Measurements from ENCODE around the gene KLHL6.
"Not testable (repeated sequence)": the region's sequence is repeated elsewhere in the genome, so short reads cannot be mapped to it uniquely, and the experiment has no call there.

The KLHL6 gene

DNA sequence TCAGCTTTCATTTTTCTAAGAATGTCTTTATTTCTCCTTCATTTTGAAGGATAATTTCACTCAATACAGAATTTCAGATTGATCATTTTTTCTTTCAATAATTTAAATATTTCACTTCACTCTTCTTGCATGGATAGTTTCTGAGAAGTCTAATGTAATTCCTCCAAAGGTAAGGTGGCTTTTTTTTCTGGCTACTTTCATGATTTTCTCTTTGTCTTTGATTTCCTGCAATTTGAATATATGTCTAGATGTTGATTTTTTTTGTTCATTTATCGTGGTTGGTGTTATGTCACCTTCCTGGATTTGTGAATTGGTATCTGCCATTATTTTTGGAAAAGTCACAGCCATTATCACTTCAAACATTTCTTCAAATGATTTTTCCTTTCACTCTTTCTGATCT lies 112.5 kb downstream of the KLHL6 start:
- no peak for DNase-seq
- no peaks in the 10 kb centered on the region for H3K27me3 ChIP-seq
- H3K9me3 ChIP-seq: no peaks in the 10 kb centered on the region
- H3K4me1 ChIP-seq: peaks cover 14% of the 10 kb centered on the region
- TF ChIP-seq, protein P1, sequence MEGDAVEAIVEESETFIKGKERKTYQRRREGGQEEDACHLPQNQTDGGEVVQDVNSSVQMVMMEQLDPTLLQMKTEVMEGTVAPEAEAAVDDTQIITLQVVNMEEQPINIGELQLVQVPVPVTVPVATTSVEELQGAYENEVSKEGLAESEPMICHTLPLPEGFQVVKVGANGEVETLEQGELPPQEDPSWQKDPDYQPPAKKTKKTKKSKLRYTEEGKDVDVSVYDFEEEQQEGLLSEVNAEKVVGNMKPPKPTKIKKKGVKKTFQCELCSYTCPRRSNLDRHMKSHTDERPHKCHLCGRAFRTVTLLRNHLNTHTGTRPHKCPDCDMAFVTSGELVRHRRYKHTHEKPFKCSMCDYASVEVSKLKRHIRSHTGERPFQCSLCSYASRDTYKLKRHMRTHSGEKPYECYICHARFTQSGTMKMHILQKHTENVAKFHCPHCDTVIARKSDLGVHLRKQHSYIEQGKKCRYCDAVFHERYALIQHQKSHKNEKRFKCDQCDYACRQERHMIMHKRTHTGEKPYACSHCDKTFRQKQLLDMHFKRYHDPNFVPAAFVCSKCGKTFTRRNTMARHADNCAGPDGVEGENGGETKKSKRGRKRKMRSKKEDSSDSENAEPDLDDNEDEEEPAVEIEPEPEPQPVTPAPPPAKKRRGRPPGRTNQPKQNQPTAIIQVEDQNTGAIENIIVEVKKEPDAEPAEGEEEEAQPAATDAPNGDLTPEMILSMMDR (IDR thresholded peaks at IDR 0.05; ENCODE audit: low read depth, low read length): no peak
- H3K4me3 ChIP-seq (ENCODE audit: low read depth, low read length): no peak overlapping the region
- H3K36me3 ChIP-seq: no peaks in the 10 kb centered on the region

DNA sequence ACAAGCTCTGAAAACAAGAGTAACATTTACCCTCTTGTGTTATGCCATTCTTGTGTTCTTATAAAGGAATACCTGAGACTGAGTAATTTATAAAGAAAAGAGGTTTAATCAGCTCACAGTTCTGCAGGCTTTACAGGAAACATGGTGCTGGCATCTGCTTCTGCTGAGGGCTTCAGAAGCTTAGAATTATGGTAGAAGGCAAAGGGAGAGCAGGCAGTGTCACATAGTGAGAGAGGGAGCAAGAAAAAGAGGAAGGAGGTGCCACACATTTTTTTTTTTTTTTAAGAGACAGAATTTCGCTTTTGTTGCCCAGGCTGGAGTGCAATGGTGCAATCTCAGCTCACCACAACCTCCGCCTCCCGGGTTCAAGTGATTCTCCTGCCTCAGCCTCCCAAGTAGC lies 115.0 kb downstream of the KLHL6 start:
- not testable (repeated sequence) for H3K36me3 ChIP-seq; H3K9me3 ChIP-seq; H3K4me3 ChIP-seq (ENCODE audit: low read depth, low read length); H3K27me3 ChIP-seq; DNase-seq
- peaks cover 14% of the 10 kb centered on the region for H3K4me1 ChIP-seq

DNA sequence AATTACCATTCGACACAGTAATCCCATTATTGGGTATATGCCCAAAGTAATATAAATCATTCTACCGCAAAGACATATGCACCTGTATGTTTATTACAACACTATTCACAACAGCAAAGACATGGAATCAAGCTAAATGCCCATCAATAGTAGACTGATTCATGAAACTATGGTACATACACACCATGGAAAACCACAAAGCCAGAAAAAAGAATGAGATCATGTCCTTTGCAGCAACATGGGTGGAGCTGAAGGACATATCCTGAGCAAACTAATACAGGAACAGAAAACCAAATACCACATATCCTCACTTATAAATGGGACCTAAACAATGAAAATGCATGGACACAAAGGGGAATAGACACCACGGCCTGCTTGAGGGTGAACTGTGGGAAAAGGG lies 116.0 kb downstream of the KLHL6 start:
- H3K4me3 ChIP-seq (ENCODE audit: low read depth, low read length): no peak overlapping the region
- no peaks in the 10 kb centered on the region for H3K27me3 ChIP-seq
- H3K9me3 ChIP-seq: no peaks in the 10 kb centered on the region
- TF ChIP-seq, protein P1 (IDR thresholded peaks at IDR 0.05; ENCODE audit: low read depth, low read length): no peak
- H3K36me3 ChIP-seq: no peaks in the 10 kb centered on the region
- peaks cover 14% of the 10 kb centered on the region for H3K4me1 ChIP-seq
- DNase-seq: no peak

DNA sequence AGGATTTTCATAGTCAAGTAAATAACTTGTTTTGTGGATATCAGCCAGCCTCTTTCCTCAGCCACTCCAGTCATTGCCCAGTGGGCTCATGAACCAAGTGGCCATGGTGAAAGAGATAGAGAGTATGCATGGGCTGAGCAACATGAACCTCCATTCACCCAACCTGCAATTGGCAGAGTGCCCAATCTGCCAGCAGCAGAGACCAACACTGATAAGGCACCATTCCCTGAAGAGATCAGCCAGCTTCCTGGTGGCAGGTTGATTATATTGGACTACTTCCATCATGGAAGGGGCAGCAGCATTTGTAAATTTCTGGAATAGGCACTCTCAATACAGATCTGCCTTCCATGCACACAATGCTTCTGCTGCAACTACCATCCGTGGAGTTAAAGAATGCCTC lies 116.8 kb downstream of the KLHL6 start:
- peak; percentile 61 for DNase-seq
- TF ChIP-seq, protein P1 (IDR thresholded peaks at IDR 0.05; ENCODE audit: low read depth, low read length): no peak
- Histone ChIP-seq H3K36me3 (no peaks in the 10 kb centered on the region), H3K4me3 (ENCODE audit: low read depth, low read length) (no peak overlapping the region), H3K9me3 (no peaks in the 10 kb centered on the region), H3K27me3 (no peaks in the 10 kb centered on the region), H3K4me1 (peaks cover 14% of the 10 kb centered on the region)

DNA sequence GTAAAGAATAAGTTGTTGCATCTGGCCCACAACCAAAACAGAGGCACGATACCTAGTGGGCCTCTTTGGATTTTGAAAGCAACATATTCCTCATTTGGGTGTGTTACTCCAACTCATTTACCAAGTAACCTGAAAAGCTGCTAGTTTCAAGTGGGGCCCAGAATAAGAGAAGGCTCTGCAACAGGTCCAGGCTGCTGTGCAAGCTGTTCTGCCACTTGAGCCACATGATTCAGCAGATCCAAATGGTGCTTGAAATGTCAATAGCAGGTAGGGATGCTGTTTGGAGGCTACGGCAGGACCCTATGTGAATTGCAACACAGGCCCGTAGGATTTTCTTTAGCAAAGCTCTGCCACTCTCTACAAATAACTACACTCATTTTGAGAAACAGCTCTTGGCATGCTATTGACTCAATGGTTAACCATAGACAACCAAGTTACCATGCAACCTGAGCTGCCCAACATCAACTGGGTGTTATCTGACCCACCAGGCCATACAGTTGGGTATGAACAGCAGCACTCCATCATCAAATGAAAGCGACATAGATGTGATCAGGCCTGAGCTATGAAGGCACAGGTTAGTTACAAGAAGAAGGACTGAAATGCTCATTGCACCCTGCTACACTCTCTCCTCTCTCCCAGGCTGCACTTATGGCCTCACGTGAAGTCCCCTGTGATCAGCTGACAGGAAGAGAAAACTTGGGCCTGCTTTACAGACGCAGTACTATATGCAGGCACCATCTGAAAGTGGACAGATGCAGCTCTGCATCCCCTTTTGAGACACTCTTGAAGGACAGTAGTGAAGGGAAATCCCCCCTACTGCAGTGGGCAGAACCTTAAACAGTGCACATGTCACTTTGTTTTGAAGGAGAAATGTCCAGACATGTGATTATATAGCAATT lies 117.6 kb downstream of the KLHL6 start:
- no peaks in the 10 kb centered on the region for H3K9me3 ChIP-seq
- no peak for DNase-seq

More for the DNA sequence above, 117.6 kb downstream of the KLHL6 start:
- Histone ChIP-seq H3K36me3 (no peaks in the 10 kb centered on the region), H3K27me3 (no peaks in the 10 kb centered on the region), H3K4me3 (ENCODE audit: low read depth, low read length) (no peak overlapping the region), H3K4me1 (peaks cover 14% of the 10 kb centered on the region)
- TF ChIP-seq, protein P1 (IDR thresholded peaks at IDR 0.05; ENCODE audit: low read depth, low read length): no peak
